Measurements from ENCODE around the gene RNU1-3. TPM values are rescaled to one million over a fixed set of nuclear protein-coding genes. Genes with fewer than 3 reads are reported as not detected.
"Not testable (repeated sequence)": the region's sequence is repeated elsewhere in the genome, so short reads cannot be mapped to it uniquely, and the experiment has no call there.

Gene RNU1-3
- total and polyA plus RNA-seq, 9 of the 15 experiments (the other 6 are each of a cell fraction or from before 2014, with no cell fraction given) = under 0.01 to 32,823 (median 2,538) TPM; not detected in 4

GRCh38 chr1:16643476-16644192 lies 23.1 kb downstream of the RNU1-3 start:
- H3K9me1 ChIP-seq (ENCODE audit: control insufficient read depth, insufficient read depth, low read length); BruUV-seq (replicated peaks); H3K27me3 ChIP-seq (ENCODE audit: control insufficient read depth in 2 of 2, insufficient read depth in 2 of 2, low read length in 2 of 2); H3K9me3 ChIP-seq (replicated peaks; ENCODE audit: control insufficient read depth, insufficient read depth, low read depth, low read length): not testable (repeated sequence)
- peak; percentile 75 for ATAC-seq
- in situ Hi-C loops (cut with MboI) = loop anchor here (5.0 kb wide), 2 partner anchors 76 to 104 kb away; no protein-coding TSS in a partner anchor
- H3K79me2 ChIP-seq (ENCODE audit: control insufficient read depth, insufficient read depth, low read length) = peaks cover 60% of the 10 kb centered on the region
- ChIA-PET POLR2A (interaction anchor here (0.6 to 4.8 kb wide), 6 partner anchors 8 to 268 kb away, joined by 3 to 37 read pairs (median 6); no protein-coding TSS in a partner anchor), CTCF (ENCODE audit: low intra/inter-chr PET ratio) (interaction anchor here (1.0 kb wide), 1 partner anchor 22 kb away, joined by 5 read pairs; no protein-coding TSS in a partner anchor)
- peak overlapping the region; percentile 75 for H3K27ac ChIP-seq (ENCODE audit: extremely low read depth, low read depth, low read length)
- WGBS (ENCODE audit: insufficient coverage, low coverage, missing lambda C conversion rate) = 7% methylated on average over 12 of the region's 12 CpGs
- peak; percentile 60 for FAIRE-seq
- peaks cover 27 to 52% of the 10 kb centered on the region in 2 experiments for H3K4me1 ChIP-seq (replicated peaks in 1 of 2; ENCODE audit: control insufficient read depth in 2 of 2, insufficient read depth in 2 of 2, low read length in 2 of 2)
- peaks cover 36% of the 10 kb centered on the region for H3K36me3 ChIP-seq (ENCODE audit: control insufficient read depth, insufficient read depth, low read length)
- H3K4me2 ChIP-seq (ENCODE audit: insufficient read depth, low read length) = peak overlapping the region; percentile 82
- peak overlapping the region; percentile 50 for H3K4me3 ChIP-seq
- H2AFZ ChIP-seq (ENCODE audit: low read depth, low read length) = peak overlapping the region; percentile 88
- intact Hi-C loops (cut with micrococcal nuclease) = loop anchor here (1.0 kb wide), 1 partner anchor 18 kb away; no protein-coding TSS in a partner anchor
- peak; percentile 55 to 95 (median 74) for DNase-seq (ENCODE audit: extremely low read depth in 1 of 4, low spot score in 3 of 4)
- H4K20me1 ChIP-seq (replicated peaks; ENCODE audit: control insufficient read depth, insufficient read depth, low read length) = peaks cover 19% of the 10 kb centered on the region; the same call in 1 of the 2 replicates
- H3K9ac ChIP-seq (ENCODE audit: insufficient read depth in 1 of 2, low read depth in 2 of 2, low read length in 2 of 2) = peak overlapping the region; percentile 76 to 97
- TF ChIP-seq HMGXB4 (CRISPR knock-in tag; IDR thresholded peaks at IDR 0.05) = peak; percentile 30; the same call in 1 of the 2 replicates
- 0 out of 2 replicates have a peak, but pooled peaks have one; percentile 7 for TF ChIP-seq JUN (IDR thresholded peaks at IDR 0.05; ENCODE audit: borderline replicate concordance, low read depth, low read length)
- TF ChIP-seq JUN (CRISPR knock-in tag; IDR thresholded peaks at IDR 0.05; ENCODE audit: borderline replicate concordance) = peak; percentile 91; the same call in 1 of the 2 replicates
- 0 out of 2 replicates have a peak, but pooled peaks have one; percentile 1 for TF ChIP-seq ZNF12 (CRISPR knock-in tag; IDR thresholded peaks at IDR 0.05)
- peak; percentile 94 for TF ChIP-seq FOXP1 (CRISPR knock-in tag; IDR thresholded peaks at IDR 0.05)
- TF ChIP-seq TCF15 (CRISPR knock-in tag; IDR thresholded peaks at IDR 0.05) = peak; percentile 82; the same call in 1 of the 2 replicates
- peak; percentile 80 for TF ChIP-seq TEAD4 (IDR thresholded peaks at IDR 0.05; ENCODE audit: low read length)
- peak; percentile 56; the same call in 1 of the 2 replicates for TF ChIP-seq TEAD4 (CRISPR knock-in tag; IDR thresholded peaks at IDR 0.05; ENCODE audit: borderline replicate concordance)
- 0 out of 2 replicates have a peak, but pooled peaks have one; percentile 12 for TF ChIP-seq ZNF263 (CRISPR knock-in tag; IDR thresholded peaks at IDR 0.05; ENCODE audit: borderline replicate concordance)
- peak; percentile 72; the same call in 1 of the 2 replicates for TF ChIP-seq MAX (CRISPR knock-in tag; IDR thresholded peaks at IDR 0.05)
- TF ChIP-seq CCAR2 (IDR thresholded peaks at IDR 0.05; ENCODE audit: low read depth, low read length) = 0 out of 2 replicates have a peak, but pooled peaks have one; percentile 42
- TF ChIP-seq ZFP30 (CRISPR knock-in tag; IDR thresholded peaks at IDR 0.05; ENCODE audit: borderline replicate concordance) = peak; percentile 35; the same call in 1 of the 2 replicates
- TF ChIP-seq E2F6 (IDR thresholded peaks at IDR 0.05; ENCODE audit: borderline replicate concordance in 1 of 2, extremely low read depth in 1 of 2, insufficient read depth in 1 of 2, insufficient read length in 1 of 2, low read depth in 1 of 2, low read length in 1 of 2, poor library complexity in 1 of 2, severe bottlenecking in 1 of 2) = peak; percentile 42 to 83
- peak; percentile 88; the same call in 1 of the 2 replicates for TF ChIP-seq ZBTB7A (IDR thresholded peaks at IDR 0.05; ENCODE audit: borderline replicate concordance, control insufficient read depth, low read depth, low read length)
- TF ChIP-seq TAF1 (IDR thresholded peaks at IDR 0.05; ENCODE audit: control insufficient read depth, extremely low read depth, insufficient read depth, low read length, severe bottlenecking) = peak; percentile 35
